GM21515 (cell line): ENCODE results near the gene RDM1.
"Not testable (repeated sequence)": the region's sequence is repeated elsewhere in the genome, so short reads cannot be mapped to it uniquely, and the experiment has no call there.

ENCODE experiments used
- ATAC-seq: cut with Tn5 transposase; IDR thresholded peaks from one replicate; pipeline ENCODE4 v1.9.1; 2021; ENCODE audit not compliant: unreplicated experiment

The RDM1 gene

DNA sequence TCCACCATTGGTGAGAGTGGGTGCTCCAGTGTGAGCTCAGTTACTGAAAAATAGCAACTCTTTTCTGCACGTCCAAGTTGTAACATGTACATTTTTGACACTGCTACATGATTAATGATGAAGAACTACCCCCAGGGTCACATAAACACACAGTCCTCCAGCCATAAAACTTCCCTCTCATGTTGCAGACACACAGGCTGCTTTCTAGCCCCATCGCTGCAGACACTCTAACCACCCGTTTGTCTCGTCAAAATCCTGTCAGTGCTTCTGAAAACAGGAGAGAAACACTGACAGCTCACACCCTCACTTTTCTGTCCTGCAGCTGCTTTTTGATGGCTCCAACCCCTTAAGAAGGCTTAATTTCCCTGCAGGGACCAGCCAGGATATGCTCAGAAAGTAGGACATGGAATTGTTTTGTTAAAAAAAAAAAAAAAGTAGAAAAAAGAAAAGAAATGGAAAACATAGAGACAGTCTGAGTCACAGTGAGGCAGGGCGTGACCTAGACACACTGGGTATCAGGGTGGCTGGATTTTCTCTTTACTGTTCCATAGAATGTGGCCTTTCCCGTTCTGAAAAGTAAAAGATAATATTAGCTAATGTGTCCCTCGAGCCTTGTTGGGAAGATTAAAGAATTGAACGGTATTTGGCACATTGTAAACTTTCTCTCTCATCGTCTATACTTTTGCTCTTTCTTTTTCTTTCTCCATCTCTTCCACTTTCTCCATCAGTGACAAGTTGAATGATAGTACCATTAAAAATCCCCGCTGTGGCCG is 29.7 kb downstream of the RDM1 start:
- ATAC-seq, result no peak

DNA sequence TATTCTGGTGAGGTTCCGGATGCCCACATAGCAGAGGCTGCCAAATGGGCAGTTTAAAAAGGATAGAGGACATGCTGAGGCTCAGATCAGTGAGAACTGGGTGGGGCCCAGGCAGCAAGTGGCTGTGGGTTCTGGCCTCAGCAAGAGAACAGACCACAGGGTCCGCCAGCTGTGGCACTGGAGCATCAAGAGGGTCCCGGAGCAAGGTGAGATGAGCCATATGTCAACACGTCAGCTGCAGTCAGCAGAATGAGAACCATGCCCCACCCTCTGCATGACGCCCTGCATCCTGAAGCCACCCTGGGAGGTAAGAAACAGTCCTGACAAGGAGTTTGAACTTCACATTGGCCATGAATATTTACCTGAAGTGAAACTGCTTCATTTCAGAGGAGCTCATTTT is 30.3 kb downstream of the RDM1 start:
- no peak for ATAC-seq

- ATAC-seq, result no peak
These were observed 32.1 kb downstream of the RDM1 start for GRCh38 chr17:35898283-35899070.

DNA sequence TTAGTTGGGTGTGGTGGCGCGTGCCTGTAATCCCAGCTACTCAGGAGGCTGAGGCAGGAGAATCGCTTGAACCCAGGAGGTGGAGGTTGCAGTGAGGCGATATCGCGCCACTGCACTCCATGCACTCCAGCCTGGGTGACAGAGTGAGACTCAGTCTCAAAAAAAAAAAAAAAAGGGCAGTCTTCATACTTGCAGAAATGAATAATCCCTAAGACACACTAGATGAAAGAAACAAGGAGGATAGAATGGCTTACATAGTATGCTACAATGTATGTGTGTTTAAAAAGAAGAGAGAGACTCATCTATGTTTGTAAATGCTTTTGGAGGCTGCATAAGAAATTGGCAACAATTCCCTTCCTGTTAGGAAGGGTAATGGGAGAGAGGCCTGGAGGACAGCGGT is 32.8 kb downstream of the RDM1 start:
- not testable (repeated sequence) for ATAC-seq

DNA sequence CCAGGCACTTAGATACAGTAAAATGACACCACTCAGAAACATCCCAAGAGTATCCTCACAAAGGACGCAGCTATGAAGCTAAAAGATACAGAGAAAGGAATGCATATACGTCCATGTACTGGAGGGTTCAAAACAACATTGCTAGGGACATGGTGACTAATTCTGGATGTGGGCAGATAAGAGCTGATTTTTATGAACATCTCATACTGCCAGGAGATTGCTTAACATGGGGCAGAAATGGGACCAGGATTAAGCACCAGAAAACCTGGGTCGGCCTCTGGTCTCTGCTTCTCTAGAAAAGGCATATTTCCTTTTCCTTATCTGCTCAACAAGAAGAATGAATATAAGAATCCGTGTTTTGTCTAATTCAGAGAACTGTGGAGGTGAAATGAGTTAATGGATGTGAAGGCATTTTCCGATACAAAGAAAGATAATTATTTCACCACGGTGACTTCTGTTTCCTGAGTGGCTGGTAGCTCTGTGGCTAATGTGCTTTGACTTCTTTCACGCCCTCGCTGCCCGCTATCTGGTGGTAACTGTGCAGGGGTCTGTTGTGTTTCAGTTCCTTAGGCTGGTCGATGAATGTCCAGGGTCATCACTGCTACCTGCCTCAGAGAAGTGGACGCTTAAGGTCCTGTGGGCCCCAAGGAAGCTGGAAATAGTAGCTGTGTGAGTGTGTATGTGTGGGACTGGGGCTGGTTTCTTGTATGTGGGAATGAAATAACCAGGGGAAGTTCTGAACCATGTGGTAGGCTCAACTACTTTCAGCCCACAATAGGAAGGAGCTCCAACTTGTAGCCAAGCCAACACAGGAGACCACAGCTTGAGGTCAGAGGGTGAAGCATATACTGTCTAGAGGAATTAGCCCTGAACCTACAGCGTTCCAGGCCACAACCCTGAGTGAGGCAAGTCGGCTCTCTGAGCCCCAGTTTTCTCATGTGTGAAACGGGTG is 34.7 kb downstream of the RDM1 start:
- no peak for ATAC-seq

DNA sequence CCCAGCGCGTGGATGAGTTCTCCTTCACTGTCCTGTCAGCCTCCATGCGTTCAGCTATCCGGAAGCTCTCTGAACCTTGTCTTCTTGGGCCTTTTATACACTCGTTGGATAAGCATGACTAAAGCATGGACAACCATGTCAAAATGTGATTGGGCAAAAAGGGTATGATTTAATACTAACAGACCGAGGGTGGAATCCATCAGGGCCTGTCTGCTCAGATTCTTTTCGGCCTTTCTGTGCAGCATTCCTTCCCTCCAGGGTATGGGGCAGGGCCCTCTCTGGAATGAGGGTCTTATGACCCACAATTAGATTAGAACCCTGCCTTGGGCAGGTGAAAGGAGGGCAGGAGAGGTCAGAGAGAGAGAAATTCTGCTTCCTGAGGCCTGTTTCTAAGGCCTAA is 36.4 kb downstream of the RDM1 start:
- no peak for ATAC-seq

DNA sequence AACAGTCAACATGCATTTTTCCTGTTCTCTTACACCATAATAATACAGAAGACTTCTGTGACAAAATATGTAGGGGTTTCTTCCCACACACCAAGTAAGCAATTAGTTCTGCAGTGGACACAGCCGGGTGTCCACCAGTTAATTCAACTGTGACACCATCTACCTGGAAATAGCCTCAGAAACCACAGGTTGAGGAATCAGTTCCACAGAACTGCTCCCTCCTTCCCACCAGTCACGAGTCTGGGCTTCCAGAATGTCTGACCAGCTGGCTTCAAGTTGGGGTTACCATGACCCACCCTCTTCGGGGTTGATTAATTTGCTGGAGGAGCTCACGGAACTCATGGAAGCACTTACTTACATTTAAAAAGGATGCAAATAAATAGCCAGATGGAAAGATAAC is 36.8 kb downstream of the RDM1 start:
- ATAC-seq, result no peak

GRCh38 chr17:35892091-35893035 is 38.2 kb downstream of the RDM1 start:
- ATAC-seq, result no peak

GRCh38 chr17:35891269-35891668 is 39.3 kb downstream of the RDM1 start:
- no peak for ATAC-seq

DNA sequence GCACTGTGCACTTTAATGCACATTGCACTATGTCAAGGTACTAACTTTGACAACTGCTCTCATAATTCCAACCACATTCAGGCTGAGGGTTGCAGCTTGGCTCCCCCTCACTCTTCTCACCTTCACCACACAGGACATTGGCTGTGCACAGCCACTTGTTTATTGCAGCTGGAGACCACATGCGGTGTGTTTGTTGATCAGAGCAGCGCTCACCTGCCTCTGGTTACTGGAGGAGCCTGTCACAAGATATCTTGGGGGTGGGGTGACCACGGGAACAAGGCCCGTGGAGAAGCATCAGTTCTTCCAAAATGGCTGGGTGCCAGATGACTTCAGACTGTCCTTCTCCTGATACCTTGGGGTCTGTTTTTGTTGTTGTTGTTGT is 39.8 kb downstream of the RDM1 start:
- ATAC-seq, result no peak

DNA sequence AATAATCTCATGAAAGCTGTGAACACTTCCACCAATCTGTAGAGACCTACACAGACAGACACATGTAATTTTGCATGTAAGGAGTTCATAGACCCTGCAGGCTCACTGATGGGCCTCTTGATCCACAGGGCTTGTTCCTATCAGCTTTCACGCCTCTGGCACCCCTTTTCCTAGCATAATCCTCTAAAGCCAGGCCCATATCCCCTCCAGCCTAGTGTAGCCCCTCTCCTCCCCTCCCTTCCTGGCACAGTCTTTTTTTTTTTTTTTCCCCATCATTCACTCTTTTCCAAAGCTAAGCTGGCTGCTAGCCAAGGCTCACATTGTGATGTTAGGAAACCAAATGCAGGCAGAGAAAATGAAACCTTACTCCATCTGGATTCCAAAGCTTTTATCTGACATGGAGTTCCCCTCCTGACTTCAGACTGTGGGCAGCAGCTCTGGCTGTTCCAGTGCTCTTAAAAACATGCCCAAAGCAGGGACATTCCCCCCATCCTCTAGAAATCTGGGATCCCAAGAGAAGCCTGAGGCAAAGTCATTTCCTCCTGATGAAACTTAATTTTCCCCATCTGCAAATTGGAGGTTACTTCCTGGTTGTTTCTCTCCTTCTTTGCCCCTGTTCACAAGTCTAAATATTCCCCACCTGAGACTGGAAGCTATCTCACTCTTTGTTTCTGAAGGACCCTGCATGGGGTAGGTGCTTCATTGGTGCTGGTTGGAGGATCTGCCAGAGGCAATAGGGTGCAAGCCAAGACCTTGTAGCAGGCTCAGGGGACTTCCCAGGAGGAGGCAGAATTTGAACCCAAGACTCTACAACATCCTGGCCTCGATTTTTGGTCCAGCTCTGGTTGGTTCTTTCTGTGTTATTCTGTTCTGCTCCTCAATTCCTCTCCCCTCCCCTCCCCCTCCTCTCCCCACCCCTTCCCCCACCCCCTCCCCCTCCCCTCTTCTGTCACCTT is 40.5 kb downstream of the RDM1 start:
- ATAC-seq, result no peak

DNA sequence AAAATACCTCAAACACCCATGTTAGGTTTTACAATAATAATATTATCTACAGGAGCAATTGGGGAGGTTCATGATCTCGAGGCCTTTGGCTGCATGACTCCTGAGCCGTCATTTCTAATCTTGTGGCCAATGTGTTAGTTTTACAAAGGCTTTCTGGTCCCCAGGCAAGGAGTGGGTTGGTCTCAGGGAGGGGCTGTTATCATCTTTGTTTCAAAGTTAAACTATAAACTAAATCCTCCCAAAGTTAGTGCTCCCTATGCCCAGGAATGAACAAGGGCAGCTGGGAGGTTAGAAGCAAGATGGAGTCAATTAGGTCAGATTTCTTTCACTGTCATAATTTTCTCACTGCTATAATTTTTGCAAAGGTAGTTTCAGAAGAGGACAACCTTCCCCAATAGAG is 41.3 kb downstream of the RDM1 start:
- ATAC-seq, result no peak

DNA sequence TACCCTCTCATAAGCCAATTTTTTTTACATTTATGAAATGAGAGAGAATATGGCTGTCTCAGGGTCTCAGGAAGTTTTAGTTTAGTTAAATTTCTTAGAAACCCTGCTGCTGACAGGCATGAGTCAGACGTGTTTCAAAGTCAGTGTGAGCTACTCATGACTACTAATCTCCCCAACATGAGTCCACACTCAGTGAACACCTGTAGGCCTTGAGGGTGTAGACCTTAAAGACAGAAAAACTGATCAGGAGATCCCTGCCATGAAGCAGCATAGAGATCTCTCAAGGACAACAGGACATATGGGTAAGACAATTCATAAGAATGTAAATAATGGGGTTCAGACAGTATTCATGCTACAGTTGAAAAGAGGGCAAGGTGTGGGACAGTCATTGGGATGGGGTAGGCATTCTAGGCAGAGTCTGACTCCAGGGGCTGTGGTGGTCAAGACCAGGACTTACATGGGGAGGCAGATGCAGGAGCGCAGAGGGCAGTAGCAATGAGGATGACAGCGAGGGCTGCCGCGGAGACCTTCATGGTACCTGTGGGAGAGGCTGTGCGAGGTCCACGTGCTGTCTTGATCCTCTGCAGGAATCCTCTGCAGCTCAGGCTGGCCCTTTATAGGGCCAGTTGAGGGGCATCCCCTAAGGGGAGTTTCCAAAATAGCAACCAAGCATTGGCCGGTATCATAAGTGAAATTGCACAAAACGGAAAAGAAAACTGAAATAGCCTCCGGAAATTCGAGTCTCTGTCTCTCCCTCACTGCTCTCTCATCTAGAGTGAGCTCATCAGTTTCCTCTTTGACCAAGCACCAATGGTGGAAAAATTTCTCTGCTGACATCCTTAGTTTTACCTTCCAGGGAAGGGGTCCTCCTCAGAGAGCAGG is 50.6 kb downstream of the RDM1 start, which contains the start of gene CCL5:
Gene CCL5 (minus strand): TSS at position 588 of the 882 bp plus-strand sequence.
- peak; percentile 88 for ATAC-seq

- ATAC-seq, result no peak
These were observed 52.2 kb downstream of the RDM1 start for GRCh38 chr17:35878361-35878760.

DNA sequence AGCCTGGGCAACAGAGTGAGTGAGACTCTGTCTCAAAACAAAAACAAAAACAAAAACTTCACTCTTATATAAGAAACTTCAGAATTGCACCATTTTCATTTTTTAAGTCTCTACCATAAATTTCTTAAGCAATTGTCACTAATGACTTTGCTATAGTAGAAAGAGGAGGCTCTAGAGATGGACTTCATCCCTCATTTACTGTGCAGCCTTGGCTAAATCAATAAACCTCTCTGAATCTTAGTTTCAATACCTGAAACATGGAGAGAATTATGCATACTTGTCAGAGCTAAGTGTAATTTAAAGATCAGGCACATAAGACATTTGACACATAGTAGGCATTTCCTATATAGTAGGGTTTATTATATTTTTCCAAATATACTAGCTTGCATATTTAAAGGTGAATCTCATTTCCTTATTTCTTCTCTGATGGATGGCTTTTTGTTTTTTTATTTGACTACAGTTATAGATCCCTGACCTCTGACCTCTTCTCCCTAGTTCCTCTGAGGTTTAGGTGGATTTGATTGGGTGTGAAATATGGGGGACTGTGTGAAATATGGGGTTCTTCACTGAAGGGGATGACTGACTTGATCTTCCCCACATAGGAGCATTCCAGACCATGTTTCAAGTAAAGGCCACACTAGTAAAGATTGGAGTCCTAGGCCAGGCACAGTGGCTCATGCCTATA is 53.1 kb downstream of the RDM1 start:
- ATAC-seq, result no peak

GRCh38 chr17:35876534-35876933 is 54.0 kb downstream of the RDM1 start:
- no peak for ATAC-seq

GRCh38 chr17:35875800-35876139 is 54.8 kb downstream of the RDM1 start:
- ATAC-seq, result no peak
